ENCODE measurements around the gene MLX. TPM values are rescaled to one million over a fixed set of nuclear protein-coding genes. Genes with fewer than 3 reads are reported as not detected.

The MLX gene
- total and polyA plus RNA-seq, 2 experiments from 2014 or later = 22.4 to 37.1 TPM

DNA sequence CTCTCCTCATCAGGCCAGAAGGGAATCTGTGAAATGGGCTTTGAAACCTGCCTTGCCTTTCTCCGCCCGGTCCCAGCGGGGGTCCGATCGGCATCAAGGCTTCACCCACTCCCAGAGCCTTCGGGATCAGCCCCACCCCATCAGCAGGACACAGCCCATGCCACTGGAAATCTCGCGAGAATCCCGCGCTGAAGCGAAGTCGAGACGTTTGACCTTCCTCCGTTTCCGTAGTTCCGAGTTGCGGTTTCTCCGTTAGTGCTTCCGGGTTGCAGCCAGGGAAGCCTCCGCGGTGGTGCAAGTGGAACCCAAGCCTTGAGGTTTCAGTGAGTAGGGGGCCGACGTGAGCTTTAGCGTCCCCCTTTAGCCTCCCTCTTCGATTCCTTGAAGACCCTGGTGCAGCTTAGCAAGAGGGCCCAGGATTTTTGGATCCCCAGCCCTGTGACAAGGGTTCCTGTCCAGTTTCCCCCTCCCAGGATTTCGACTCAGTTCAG, 5.0 kb upstream of the MLX start, which contains the start of gene COASY:
COASY (plus strand) TSS at position 252 of the 491 bp plus-strand sequence. CDS start 475 bp downstream, outside the sequence.
- peaks cover 4% of the 10 kb centered on the region for H3K36me3 ChIP-seq
- H3K27ac ChIP-seq = peak within 1 kb of the TSS; percentile 82

DNA sequence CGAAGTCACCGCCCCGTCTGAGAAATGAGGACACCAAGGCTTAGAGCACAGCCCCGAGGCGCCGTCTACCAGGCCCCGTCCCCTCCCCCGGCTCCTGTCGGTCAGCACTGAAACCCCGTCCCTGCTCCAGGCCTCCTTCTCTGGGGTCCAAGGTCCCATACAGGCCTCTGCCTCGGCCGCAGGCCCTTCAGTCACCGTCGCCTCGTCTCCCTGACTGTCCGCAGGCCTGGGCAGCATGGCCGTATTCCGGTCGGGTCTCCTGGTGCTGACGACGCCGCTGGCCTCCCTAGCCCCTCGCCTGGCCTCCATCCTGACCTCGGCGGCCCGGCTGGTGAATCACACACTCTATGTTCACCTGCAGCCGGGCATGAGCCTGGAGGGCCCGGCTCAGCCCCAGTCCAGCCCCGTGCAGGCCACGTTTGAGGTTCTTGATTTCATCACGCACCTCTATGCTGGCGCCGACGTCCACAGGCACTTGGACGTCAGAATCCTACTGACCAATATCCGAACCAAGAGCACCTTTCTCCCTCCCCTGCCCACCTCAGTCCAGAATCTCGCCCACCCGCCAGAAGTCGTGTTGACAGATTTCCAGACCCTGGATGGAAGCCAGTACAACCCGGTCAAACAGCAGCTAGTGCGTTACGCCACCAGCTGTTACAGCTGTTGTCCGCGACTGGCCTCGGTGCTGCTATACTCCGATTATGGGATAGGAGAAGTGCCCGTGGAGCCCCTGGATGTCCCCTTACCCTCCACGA, 4.3 kb upstream of the MLX start:
- peak overlapping the region; percentile 82 for H3K27ac ChIP-seq
- H3K9me3 ChIP-seq (ENCODE audit: low read depth) = no peaks in the 10 kb centered on the region
- peak overlapping the region; percentile 67 for H3K4me3 ChIP-seq
- peak; percentile 4 for TF ChIP-seq CTCF (IDR thresholded peaks at IDR 0.05; ENCODE audit: low read depth, low read length)
- peaks cover 4% of the 10 kb centered on the region for H3K36me3 ChIP-seq
- DNase-seq (ENCODE audit: low read depth in 1 of 2, low spot score in 1 of 2) = peak; percentile 40 to 58
- peaks cover 12% of the 10 kb centered on the region for H3K4me1 ChIP-seq (ENCODE audit: low read depth)
- no peaks in the 10 kb centered on the region for H3K27me3 ChIP-seq

More for the DNA sequence above, 5.0 kb upstream of the MLX start, which contains the start of gene COASY:
- DNase-seq (ENCODE audit: low read depth in 1 of 2, low spot score in 1 of 2) = peak; percentile 96 to 98
- peaks cover 12% of the 10 kb centered on the region for H3K4me1 ChIP-seq (ENCODE audit: low read depth)
- TF ChIP-seq CTCF (IDR thresholded peaks at IDR 0.05; ENCODE audit: low read depth, low read length) = no peak
- H3K4me3 ChIP-seq = peak within 1 kb of the TSS; percentile 67
- H3K27me3 ChIP-seq = no peaks in the 10 kb centered on the region
- H3K9me3 ChIP-seq (ENCODE audit: low read depth) = no peaks in the 10 kb centered on the region

DNA sequence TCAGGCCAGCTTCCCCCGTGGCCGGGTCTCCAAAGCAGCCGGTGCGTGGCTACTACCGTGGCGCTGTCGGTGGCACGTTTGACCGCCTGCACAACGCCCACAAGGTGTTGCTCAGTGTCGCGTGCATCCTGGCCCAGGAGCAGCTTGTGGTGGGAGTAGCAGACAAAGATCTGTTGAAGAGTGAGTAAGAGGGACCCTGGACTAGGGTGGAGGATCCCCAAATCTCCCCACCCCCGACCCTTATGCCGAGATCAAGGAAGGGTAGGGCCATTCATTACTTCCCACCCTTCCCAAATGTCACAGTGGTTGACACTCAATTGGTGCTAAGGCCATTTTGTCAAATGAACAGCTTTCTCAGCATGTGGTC, 3.8 kb upstream of the MLX start:
- no peak for TF ChIP-seq CTCF (IDR thresholded peaks at IDR 0.05; ENCODE audit: low read depth, low read length)
- DNase-seq (ENCODE audit: low read depth in 1 of 2, low spot score in 1 of 2) = no peak
- Histone ChIP-seq H3K27me3 (no peaks in the 10 kb centered on the region), H3K36me3 (peaks cover 4% of the 10 kb centered on the region), H3K27ac (peak overlapping the region; percentile 82), H3K4me3 (peak overlapping the region; percentile 67), H3K9me3 (ENCODE audit: low read depth) (no peaks in the 10 kb centered on the region), H3K4me1 (ENCODE audit: low read depth) (peaks cover 12% of the 10 kb centered on the region)

- no peak for DNase-seq (ENCODE audit: low read depth in 1 of 2, low spot score in 1 of 2)
- H3K27me3 ChIP-seq = no peaks in the 10 kb centered on the region
- peaks cover 12% of the 10 kb centered on the region for H3K4me1 ChIP-seq (ENCODE audit: low read depth)
- H3K27ac ChIP-seq = no peak overlapping the region
- peak overlapping the region; percentile 67 for H3K4me3 ChIP-seq
- no peaks in the 10 kb centered on the region for H3K9me3 ChIP-seq (ENCODE audit: low read depth)
- TF ChIP-seq CTCF (IDR thresholded peaks at IDR 0.05; ENCODE audit: low read depth, low read length) = no peak
- H3K36me3 ChIP-seq = peaks cover 4% of the 10 kb centered on the region
Observed at GRCh38 chr17:42563543-42563942, 3.4 kb upstream of the MLX start.

- Histone ChIP-seq H3K36me3 (peaks cover 8% of the 10 kb centered on the region), H3K4me3 (no peak overlapping the region), H3K4me1 (ENCODE audit: low read depth) (peaks cover 12% of the 10 kb centered on the region), H3K27me3 (no peaks in the 10 kb centered on the region), H3K9me3 (ENCODE audit: low read depth) (no peaks in the 10 kb centered on the region), H3K27ac (no peak overlapping the region)
- TF ChIP-seq CTCF (IDR thresholded peaks at IDR 0.05; ENCODE audit: low read depth, low read length) = no peak
- no peak for DNase-seq (ENCODE audit: low read depth in 1 of 2, low spot score in 1 of 2)
Observed at GRCh38 chr17:42563950-42564349, 3.0 kb upstream of the MLX start.

Measured in cardiac muscle cell (in vitro differentiated cells and primary cell).